Measurements from ENCODE around the gene CPN2. TPM values are rescaled to one million over a fixed set of nuclear protein-coding genes. Genes with fewer than 3 reads are reported as not detected.

The CPN2 gene
- total and polyA plus RNA-seq, 9 donors, result 0.04 to 0.21 (median 0.07) TPM; not detected in 3

GRCh38 chr3:194392576-194392975, 41.4 kb upstream of the CPN2 start:
- WGBS (ENCODE audit: insufficient coverage), result 84% methylated on average over 6 of the region's 7 CpGs
- H3K36me3 ChIP-seq (ENCODE audit: control insufficient read depth, insufficient read depth, low read length), result no peaks in the 10 kb centered on the region
- H3K27ac ChIP-seq (ENCODE audit: low read length), result no peak overlapping the region
- H3K9me3 ChIP-seq (replicated peaks; ENCODE audit: control insufficient read depth, low read depth, low read length), result peaks cover 3% of the 10 kb centered on the region
- H3K4me1 ChIP-seq (ENCODE audit: control insufficient read depth, insufficient read depth, low read length), result peaks cover 16% of the 10 kb centered on the region
- DNase-seq, result no peak
- H3K27me3 ChIP-seq (ENCODE audit: control insufficient read depth, insufficient read depth, low read length), result peaks cover 30% of the 10 kb centered on the region
- H3K4me3 ChIP-seq (ENCODE audit: low read length), result no peak overlapping the region

DNA sequence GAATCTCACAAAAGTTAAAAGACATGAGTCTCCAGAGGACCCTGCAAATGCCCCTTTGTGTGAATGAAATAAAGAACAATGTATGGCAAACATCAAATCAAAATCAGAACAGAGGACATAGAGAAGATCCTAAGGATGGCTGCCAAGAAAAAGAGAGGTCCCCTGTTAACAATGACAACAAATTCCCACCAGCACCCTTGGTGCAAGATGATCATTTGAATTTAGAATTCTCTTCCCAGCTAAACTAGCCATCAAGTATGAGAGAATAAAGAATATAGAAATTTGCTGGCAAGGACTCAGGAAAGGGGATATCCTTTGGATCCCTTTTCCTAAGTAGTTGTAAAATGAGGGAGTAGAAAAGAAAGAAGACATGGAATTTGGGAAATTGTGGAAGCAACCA, 39.7 kb upstream of the CPN2 start:
- H3K4me1 ChIP-seq (ENCODE audit: control insufficient read depth, insufficient read depth, low read length), result peaks cover under 1% of the 10 kb centered on the region
- H3K9me3 ChIP-seq (replicated peaks; ENCODE audit: control insufficient read depth, low read depth, low read length), result peaks cover 3% of the 10 kb centered on the region
- H3K4me3 ChIP-seq (ENCODE audit: low read length), result no peak overlapping the region
- no peaks in the 10 kb centered on the region for H3K36me3 ChIP-seq (ENCODE audit: control insufficient read depth, insufficient read depth, low read length)
- no peak for DNase-seq
- H3K27me3 ChIP-seq (ENCODE audit: control insufficient read depth, insufficient read depth, low read length), result peaks cover 12% of the 10 kb centered on the region
- H3K27ac ChIP-seq (ENCODE audit: low read length), result no peak overlapping the region

DNA sequence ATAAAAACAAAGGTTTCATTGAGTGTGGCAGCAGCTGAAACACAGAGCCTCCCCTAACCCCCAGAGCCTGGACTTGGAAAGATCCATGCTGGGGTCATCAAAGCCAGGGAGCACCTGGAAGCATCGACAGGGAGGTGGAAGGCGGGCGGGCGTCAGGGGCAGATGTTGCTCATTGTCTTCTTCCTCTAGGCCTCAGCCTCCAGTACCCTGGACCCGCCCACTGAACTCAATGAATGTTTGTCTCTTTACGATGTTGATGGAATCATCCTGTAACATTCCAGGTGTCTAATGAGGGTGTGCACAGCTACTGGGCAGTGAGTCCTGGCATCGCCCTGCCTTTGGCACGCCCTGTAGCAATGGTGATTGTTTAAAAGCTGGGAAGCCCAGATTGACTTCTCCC, 38.1 kb upstream of the CPN2 start:
- DNase-seq, result no peak
- Histone ChIP-seq H3K27ac (ENCODE audit: low read length) (no peak overlapping the region), H3K9me3 (replicated peaks; ENCODE audit: control insufficient read depth, low read depth, low read length) (peaks cover 3% of the 10 kb centered on the region), H3K36me3 (ENCODE audit: control insufficient read depth, insufficient read depth, low read length) (no peaks in the 10 kb centered on the region), H3K27me3 (ENCODE audit: control insufficient read depth, insufficient read depth, low read length) (peaks cover 6% of the 10 kb centered on the region), H3K4me1 (ENCODE audit: control insufficient read depth, insufficient read depth, low read length) (no peaks in the 10 kb centered on the region), H3K4me3 (ENCODE audit: low read length) (no peak overlapping the region)
- 97% methylated on average over 6 of the region's 8 CpGs for WGBS (ENCODE audit: insufficient coverage)

DNA sequence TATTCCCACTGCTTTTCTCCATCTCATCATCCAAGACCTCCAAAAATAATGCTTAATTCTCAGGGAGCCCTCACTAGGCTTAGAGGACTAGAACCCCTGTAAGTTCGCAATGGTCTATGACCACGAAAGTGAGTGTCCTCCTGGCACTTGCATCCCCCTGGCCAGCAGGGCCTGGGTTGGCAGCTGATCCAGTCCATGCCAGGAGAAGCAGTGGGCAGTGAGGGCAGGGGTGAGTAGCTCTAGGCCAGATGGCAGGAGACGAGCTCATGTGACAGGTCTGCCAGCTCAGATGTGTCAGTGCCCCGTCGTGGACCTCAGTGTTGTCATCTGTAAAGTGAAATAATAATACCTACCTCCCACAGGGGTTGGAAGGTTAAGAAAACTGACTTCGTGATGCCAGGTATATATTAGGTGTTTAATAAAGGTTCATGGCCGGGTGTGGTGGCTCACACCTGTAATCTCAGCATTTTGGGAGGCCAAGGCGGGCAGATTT, 36.8 kb upstream of the CPN2 start:
- DNase-seq, result no peak
- WGBS (ENCODE audit: insufficient coverage), result 94% methylated on average over 2 of the region's 8 CpGs
- H3K4me3 ChIP-seq (ENCODE audit: low read length), result no peak overlapping the region
- no peaks in the 10 kb centered on the region for H3K36me3 ChIP-seq (ENCODE audit: control insufficient read depth, insufficient read depth, low read length)
- H3K9me3 ChIP-seq (replicated peaks; ENCODE audit: control insufficient read depth, low read depth, low read length), result peaks cover 3% of the 10 kb centered on the region
- peaks cover 11% of the 10 kb centered on the region for H3K27me3 ChIP-seq (ENCODE audit: control insufficient read depth, insufficient read depth, low read length)
- no peaks in the 10 kb centered on the region for H3K4me1 ChIP-seq (ENCODE audit: control insufficient read depth, insufficient read depth, low read length)
- no peak overlapping the region for H3K27ac ChIP-seq (ENCODE audit: low read length)

DNA sequence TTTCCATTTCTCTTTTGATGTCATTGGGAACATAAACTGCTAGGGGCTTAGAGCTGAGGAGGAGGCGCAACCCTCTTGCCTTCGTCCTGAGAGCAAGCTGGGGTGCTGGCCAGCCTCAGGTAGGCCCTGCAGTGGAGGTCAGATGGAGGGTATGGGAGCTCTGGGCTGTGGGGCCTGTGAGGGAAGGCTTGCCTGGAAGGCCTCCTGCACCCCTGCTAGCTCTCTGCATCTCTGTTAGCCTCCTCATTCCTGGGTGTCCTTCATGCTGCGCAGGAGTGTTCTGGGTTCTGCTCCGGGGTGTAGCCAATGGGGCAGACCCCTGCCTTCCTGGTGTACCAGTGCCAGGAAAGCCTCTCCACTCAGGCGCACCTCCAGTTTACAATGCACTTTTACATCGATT, 36.1 kb upstream of the CPN2 start:
- H3K9me3 ChIP-seq (replicated peaks; ENCODE audit: control insufficient read depth, low read depth, low read length), result peaks cover 3% of the 10 kb centered on the region
- no peak overlapping the region for H3K27ac ChIP-seq (ENCODE audit: low read length)
- peaks cover 9% of the 10 kb centered on the region for H3K27me3 ChIP-seq (ENCODE audit: control insufficient read depth, insufficient read depth, low read length)
- DNase-seq, result no peak
- H3K4me1 ChIP-seq (ENCODE audit: control insufficient read depth, insufficient read depth, low read length), result no peaks in the 10 kb centered on the region
- H3K4me3 ChIP-seq (ENCODE audit: low read length), result no peak overlapping the region
- no peaks in the 10 kb centered on the region for H3K36me3 ChIP-seq (ENCODE audit: control insufficient read depth, insufficient read depth, low read length)
- 80% methylated on average over 1 of the region's 6 CpGs for WGBS (ENCODE audit: insufficient coverage)

DNA sequence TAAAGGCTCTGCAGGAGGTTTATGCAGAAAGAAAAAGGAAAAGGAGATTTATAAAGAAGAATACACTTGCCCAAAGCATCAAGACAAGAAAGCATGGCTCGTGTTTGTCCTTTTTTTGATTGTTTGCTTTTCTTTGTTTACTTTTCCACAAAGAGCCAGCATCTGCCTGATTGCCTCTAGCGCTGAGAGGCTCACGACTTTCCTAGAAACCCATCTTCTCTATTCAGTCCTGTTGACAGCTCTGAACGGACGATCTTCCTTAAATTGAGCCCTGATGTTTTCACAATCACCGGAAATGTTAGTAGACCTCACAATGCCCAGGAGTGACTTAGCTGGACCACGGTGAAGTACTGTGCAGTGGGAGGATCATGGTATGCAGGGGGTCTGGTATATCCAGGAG, 35.5 kb upstream of the CPN2 start:
- Histone ChIP-seq H3K4me1 (ENCODE audit: control insufficient read depth, insufficient read depth, low read length) (no peaks in the 10 kb centered on the region), H3K36me3 (ENCODE audit: control insufficient read depth, insufficient read depth, low read length) (no peaks in the 10 kb centered on the region), H3K27ac (ENCODE audit: low read length) (no peak overlapping the region), H3K4me3 (ENCODE audit: low read length) (no peak overlapping the region), H3K27me3 (ENCODE audit: control insufficient read depth, insufficient read depth, low read length) (peaks cover 9% of the 10 kb centered on the region), H3K9me3 (replicated peaks; ENCODE audit: control insufficient read depth, low read depth, low read length) (peaks cover 3% of the 10 kb centered on the region)
- DNase-seq, result no peak
- 56% methylated on average over 6 of the region's 7 CpGs for WGBS (ENCODE audit: insufficient coverage)

GRCh38 chr3:194386066-194386465, 34.9 kb upstream of the CPN2 start:
- Histone ChIP-seq H3K4me1 (ENCODE audit: control insufficient read depth, insufficient read depth, low read length) (no peaks in the 10 kb centered on the region), H3K27ac (ENCODE audit: low read length) (no peak overlapping the region), H3K4me3 (ENCODE audit: low read length) (no peak overlapping the region), H3K36me3 (ENCODE audit: control insufficient read depth, insufficient read depth, low read length) (no peaks in the 10 kb centered on the region), H3K27me3 (ENCODE audit: control insufficient read depth, insufficient read depth, low read length) (peaks cover 13% of the 10 kb centered on the region), H3K9me3 (replicated peaks; ENCODE audit: control insufficient read depth, low read depth, low read length) (peaks cover 3% of the 10 kb centered on the region)
- 61% methylated on average over 14 of the region's 15 CpGs for WGBS (ENCODE audit: insufficient coverage)
- no peak for DNase-seq

DNA sequence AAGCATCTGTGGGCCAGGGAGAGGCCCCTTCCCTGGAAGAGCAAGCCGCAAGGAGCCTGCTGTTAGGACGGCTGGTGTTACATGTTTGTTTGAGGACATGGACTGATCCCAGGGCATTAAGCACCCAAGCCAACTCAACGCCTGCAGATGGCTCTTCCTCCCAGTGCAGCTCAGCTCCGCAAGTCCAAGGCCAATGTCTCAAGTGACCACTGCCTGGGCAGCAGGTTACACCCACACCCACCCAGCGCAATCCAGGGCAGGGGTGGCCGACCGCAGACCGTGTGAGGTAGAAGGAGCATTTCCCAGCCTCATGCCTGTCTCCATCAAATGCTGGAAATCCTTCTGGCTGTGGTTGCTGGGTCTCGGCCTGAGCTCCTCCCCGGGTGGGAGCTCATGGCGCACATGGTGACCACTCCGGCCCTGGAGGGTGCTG, 33.5 kb upstream of the CPN2 start:
- Histone ChIP-seq H3K27ac (ENCODE audit: low read length) (no peak overlapping the region), H3K27me3 (ENCODE audit: control insufficient read depth, insufficient read depth, low read length) (peaks cover 19% of the 10 kb centered on the region), H3K4me1 (ENCODE audit: control insufficient read depth, insufficient read depth, low read length) (no peaks in the 10 kb centered on the region), H3K36me3 (ENCODE audit: control insufficient read depth, insufficient read depth, low read length) (no peaks in the 10 kb centered on the region), H3K4me3 (ENCODE audit: low read length) (no peak overlapping the region), H3K9me3 (replicated peaks; ENCODE audit: control insufficient read depth, low read depth, low read length) (no peaks in the 10 kb centered on the region)
- 88% methylated on average over 11 of the region's 12 CpGs for WGBS (ENCODE audit: insufficient coverage)
- DNase-seq, result no peak

GRCh38 chr3:194384156-194384555, 33.0 kb upstream of the CPN2 start:
- H3K27me3 ChIP-seq (ENCODE audit: control insufficient read depth, insufficient read depth, low read length), result peaks cover 18% of the 10 kb centered on the region
- no peaks in the 10 kb centered on the region for H3K4me1 ChIP-seq (ENCODE audit: control insufficient read depth, insufficient read depth, low read length)
- H3K36me3 ChIP-seq (ENCODE audit: control insufficient read depth, insufficient read depth, low read length), result no peaks in the 10 kb centered on the region
- 58% methylated on average over 4 of the region's 6 CpGs for WGBS (ENCODE audit: insufficient coverage)
- no peak overlapping the region for H3K27ac ChIP-seq (ENCODE audit: low read length)
- no peak overlapping the region for H3K4me3 ChIP-seq (ENCODE audit: low read length)
- DNase-seq, result no peak
- H3K9me3 ChIP-seq (replicated peaks; ENCODE audit: control insufficient read depth, low read depth, low read length), result no peaks in the 10 kb centered on the region

- Histone ChIP-seq H3K4me3 (ENCODE audit: low read length) (no peak overlapping the region), H3K4me1 (ENCODE audit: control insufficient read depth, insufficient read depth, low read length) (no peaks in the 10 kb centered on the region), H3K36me3 (ENCODE audit: control insufficient read depth, insufficient read depth, low read length) (no peaks in the 10 kb centered on the region), H3K27ac (ENCODE audit: low read length) (no peak overlapping the region), H3K27me3 (ENCODE audit: control insufficient read depth, insufficient read depth, low read length) (peaks cover 23% of the 10 kb centered on the region), H3K9me3 (replicated peaks; ENCODE audit: control insufficient read depth, low read depth, low read length) (no peaks in the 10 kb centered on the region)
- 81% methylated on average over 10 of the region's 14 CpGs for WGBS (ENCODE audit: insufficient coverage)
- no peak for DNase-seq
Observed at GRCh38 chr3:194383276-194383940, 32.3 kb upstream of the CPN2 start.

DNA sequence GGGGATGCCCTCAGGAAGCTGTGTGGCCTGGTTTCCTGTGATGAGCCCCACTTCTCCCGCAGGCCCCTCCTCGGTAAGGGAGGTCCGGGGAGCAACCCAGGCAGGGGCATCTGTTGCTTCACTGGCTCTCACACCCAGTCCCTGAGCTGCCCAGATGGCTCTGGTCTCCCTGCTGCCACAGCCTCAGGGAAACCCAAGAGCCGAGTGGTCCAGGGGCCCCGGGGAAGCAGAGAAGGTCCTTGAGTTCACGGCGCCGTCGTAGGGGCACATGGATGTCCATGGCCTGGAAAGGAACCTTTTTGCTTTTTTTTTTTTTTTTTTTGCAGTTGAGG, 31.7 kb upstream of the CPN2 start:
- Histone ChIP-seq H3K27ac (ENCODE audit: low read length) (no peak overlapping the region), H3K9me3 (replicated peaks; ENCODE audit: control insufficient read depth, low read depth, low read length) (no peaks in the 10 kb centered on the region), H3K36me3 (ENCODE audit: control insufficient read depth, insufficient read depth, low read length) (no peaks in the 10 kb centered on the region), H3K27me3 (ENCODE audit: control insufficient read depth, insufficient read depth, low read length) (peaks cover 24% of the 10 kb centered on the region), H3K4me3 (ENCODE audit: low read length) (no peak overlapping the region), H3K4me1 (ENCODE audit: control insufficient read depth, insufficient read depth, low read length) (no peaks in the 10 kb centered on the region)
- 73% methylated on average over 3 of the region's 9 CpGs for WGBS (ENCODE audit: insufficient coverage)
- DNase-seq, result no peak

Measured in muscle of leg (tissue), 11 donors.